ENCODE results near the gene FABP1. TPM values are rescaled to one million over a fixed set of nuclear protein-coding genes. Genes with fewer than 3 reads are reported as not detected.

Gene FABP1
- total and polyA plus RNA-seq, 9 donors: 0.46 to 1.9 (median 0.90) TPM; not detected in 5

DNA sequence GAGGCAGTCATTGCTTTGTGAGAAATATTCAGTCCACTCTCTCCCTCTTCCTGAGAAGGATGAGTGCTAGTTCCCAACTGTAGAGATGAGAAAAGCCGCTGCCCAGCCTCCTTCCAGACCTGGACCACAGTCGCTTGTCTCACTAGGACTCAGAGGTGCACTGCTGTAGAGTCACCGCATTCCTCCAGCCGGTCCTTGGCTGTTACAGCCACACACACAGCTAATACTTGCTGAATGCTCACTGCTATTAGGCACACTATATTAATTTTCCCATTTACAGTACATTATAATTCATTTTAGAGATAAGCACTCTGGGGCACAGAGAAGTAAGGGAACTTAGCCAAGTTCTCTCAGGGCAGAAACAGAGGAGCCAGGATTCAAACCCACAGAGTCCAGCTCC is 10.0 kb upstream of the FABP1 start:
- 88 to 94% (median 92%) methylated on average over 4 of the region's 4 CpGs for WGBS, 3 donors

DNA sequence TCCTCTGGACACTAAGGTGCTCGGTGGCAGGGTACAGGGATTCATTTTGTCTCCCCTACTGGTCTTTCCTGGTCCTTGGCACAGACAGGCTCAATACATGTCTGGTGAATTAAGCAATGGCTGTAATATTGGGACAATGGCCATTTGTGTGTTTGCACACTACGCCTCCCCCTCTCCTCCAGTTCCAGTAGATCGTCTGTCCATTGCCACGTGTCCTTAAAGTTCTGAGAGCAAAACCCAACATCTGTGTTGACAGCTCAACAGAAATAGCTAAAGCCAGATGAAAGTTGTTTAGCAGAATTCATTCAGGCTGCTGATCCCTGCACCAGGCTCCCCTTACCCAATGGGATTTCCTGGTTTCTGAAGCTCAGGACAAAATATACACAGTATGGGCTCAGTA is 9.0 kb upstream of the FABP1 start:
- Histone ChIP-seq H3K27ac (no peak overlapping the region), H3K27me3 (no peaks in the 10 kb centered on the region), H3K9me3 (no peaks in the 10 kb centered on the region), H3K36me3 (no peaks in the 10 kb centered on the region), H3K4me1 (ENCODE audit: insufficient read depth) (no peaks in the 10 kb centered on the region), H3K4me3 (no peak overlapping the region)
- TF ChIP-seq, protein P1, sequence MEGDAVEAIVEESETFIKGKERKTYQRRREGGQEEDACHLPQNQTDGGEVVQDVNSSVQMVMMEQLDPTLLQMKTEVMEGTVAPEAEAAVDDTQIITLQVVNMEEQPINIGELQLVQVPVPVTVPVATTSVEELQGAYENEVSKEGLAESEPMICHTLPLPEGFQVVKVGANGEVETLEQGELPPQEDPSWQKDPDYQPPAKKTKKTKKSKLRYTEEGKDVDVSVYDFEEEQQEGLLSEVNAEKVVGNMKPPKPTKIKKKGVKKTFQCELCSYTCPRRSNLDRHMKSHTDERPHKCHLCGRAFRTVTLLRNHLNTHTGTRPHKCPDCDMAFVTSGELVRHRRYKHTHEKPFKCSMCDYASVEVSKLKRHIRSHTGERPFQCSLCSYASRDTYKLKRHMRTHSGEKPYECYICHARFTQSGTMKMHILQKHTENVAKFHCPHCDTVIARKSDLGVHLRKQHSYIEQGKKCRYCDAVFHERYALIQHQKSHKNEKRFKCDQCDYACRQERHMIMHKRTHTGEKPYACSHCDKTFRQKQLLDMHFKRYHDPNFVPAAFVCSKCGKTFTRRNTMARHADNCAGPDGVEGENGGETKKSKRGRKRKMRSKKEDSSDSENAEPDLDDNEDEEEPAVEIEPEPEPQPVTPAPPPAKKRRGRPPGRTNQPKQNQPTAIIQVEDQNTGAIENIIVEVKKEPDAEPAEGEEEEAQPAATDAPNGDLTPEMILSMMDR (IDR thresholded peaks at IDR 0.05): no peak
- no peak for TF ChIP-seq EP300 (IDR thresholded peaks at IDR 0.05)
- TF ChIP-seq POLR2A (IDR thresholded peaks at IDR 0.05): no peak
- intact Hi-C loops (cut with DNase I): no loop called here
- no peak for DNase-seq
- 75 to 83% (median 83%) methylated on average over 4 of the region's 4 CpGs for WGBS, 3 donors

More for the DNA sequence above, 10.0 kb upstream of the FABP1 start:
- no peaks in the 10 kb centered on the region for H3K27me3 ChIP-seq
- TF ChIP-seq, protein P1 (IDR thresholded peaks at IDR 0.05): no peak
- TF ChIP-seq EP300 (IDR thresholded peaks at IDR 0.05) (no peak), POLR2A (IDR thresholded peaks at IDR 0.05) (no peak)
- intact Hi-C loops (cut with DNase I): no loop called here
- no peaks in the 10 kb centered on the region for H3K9me3 ChIP-seq
- no peak overlapping the region for H3K27ac ChIP-seq
- H3K4me1 ChIP-seq (ENCODE audit: insufficient read depth): no peaks in the 10 kb centered on the region
- no peak overlapping the region for H3K4me3 ChIP-seq
- no peak for DNase-seq
- no peaks in the 10 kb centered on the region for H3K36me3 ChIP-seq

DNA sequence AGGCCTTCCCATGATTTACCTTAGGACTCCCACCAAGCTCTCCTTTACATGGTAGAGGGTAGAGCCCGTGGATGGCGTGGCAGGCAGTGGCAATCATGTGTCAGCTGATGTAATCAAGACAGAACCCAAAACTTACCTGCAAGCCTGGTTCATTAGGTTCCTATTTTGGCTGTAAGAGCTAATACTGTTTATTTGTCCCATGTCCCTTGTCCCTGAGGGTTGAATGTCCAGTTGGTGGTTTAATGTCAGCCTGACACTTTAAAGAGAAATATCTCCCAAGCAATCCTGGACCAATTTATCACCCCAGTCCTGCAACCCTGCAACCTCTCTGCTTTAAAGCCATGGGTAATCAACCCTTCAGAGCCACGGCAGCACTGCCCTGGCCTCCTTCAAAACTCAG is 6.0 kb upstream of the FABP1 start:
- TF ChIP-seq POLR2A (IDR thresholded peaks at IDR 0.05) (no peak), EP300 (IDR thresholded peaks at IDR 0.05) (no peak)
- TF ChIP-seq, protein P1 (IDR thresholded peaks at IDR 0.05): no peak
- 54 to 58% (median 56%) methylated on average over 3 of the region's 3 CpGs for WGBS, 3 donors
- Histone ChIP-seq H3K27me3 (no peaks in the 10 kb centered on the region), H3K4me3 (no peak overlapping the region), H3K9me3 (no peaks in the 10 kb centered on the region), H3K36me3 (no peaks in the 10 kb centered on the region), H3K4me1 (ENCODE audit: insufficient read depth) (no peaks in the 10 kb centered on the region), H3K27ac (no peak overlapping the region)
- intact Hi-C loops (cut with DNase I): no loop called here
- no peak for DNase-seq

DNA sequence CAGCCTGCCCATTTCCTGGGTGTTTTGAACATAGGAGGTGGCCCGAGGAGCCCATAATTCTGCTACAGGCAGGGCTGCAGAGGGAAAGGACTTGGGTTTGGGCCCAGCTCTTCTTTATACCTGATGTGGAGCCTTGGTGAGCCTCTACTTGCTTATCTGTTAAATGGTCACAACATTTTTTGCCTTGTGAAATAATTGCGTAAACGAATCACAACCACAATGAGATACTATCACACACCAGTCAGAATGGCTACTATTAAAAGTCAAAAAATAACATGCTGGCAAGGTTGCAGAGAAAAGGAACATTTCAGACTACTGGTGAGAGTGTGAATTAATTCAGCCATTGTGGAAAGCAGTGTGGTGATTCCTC is 4.1 kb upstream of the FABP1 start:
- Histone ChIP-seq H3K27ac (no peak overlapping the region), H3K4me1 (ENCODE audit: insufficient read depth) (no peaks in the 10 kb centered on the region), H3K27me3 (no peaks in the 10 kb centered on the region), H3K4me3 (no peak overlapping the region), H3K36me3 (no peaks in the 10 kb centered on the region), H3K9me3 (no peaks in the 10 kb centered on the region)
- intact Hi-C loops (cut with DNase I): no loop called here
- no peak for TF ChIP-seq EP300 (IDR thresholded peaks at IDR 0.05)
- TF ChIP-seq, protein P1 (IDR thresholded peaks at IDR 0.05): no peak
- no peak for TF ChIP-seq POLR2A (IDR thresholded peaks at IDR 0.05)
- DNase-seq: no peak
- 91 to 93% (median 92%) methylated on average over 3 of the region's 3 CpGs for WGBS, 3 donors
